ENCODE data around the gene SDK1.

SDK1 gene

GRCh38 chr7:4056552-4057288 is 755.7 kb downstream of the SDK1 start:
- no peak for DNase-seq (ENCODE audit: low read depth)
- in situ Hi-C loops (cut with HindIII; ENCODE audit: low sequenced_read_pairs): no loop called here
- no peak overlapping the region for H3K4me3 ChIP-seq (ENCODE audit: low read depth, low read length)
- TF ChIP-seq CTCF (IDR thresholded peaks at IDR 0.05; ENCODE audit: low read depth, low read length, missing control alignments): no peak

GRCh38 chr7:4057289-4057616 is 756.2 kb downstream of the SDK1 start:
- DNase-seq (ENCODE audit: low read depth): no peak

GRCh38 chr7:4058158-4058557 is 757.1 kb downstream of the SDK1 start:
- in situ Hi-C loops (cut with HindIII; ENCODE audit: low sequenced_read_pairs): no loop called here
- DNase-seq (ENCODE audit: low read depth): peak; percentile 9
- no peak for TF ChIP-seq CTCF (IDR thresholded peaks at IDR 0.05; ENCODE audit: low read depth, low read length, missing control alignments)
- H3K4me3 ChIP-seq (ENCODE audit: low read depth, low read length): no peak overlapping the region

More at GRCh38 chr7:4057289-4057616, 756.2 kb downstream of the SDK1 start:
- no peak overlapping the region for H3K4me3 ChIP-seq (ENCODE audit: low read depth, low read length)
- no peak for TF ChIP-seq CTCF (IDR thresholded peaks at IDR 0.05; ENCODE audit: low read depth, low read length, missing control alignments)
- in situ Hi-C loops (cut with HindIII; ENCODE audit: low sequenced_read_pairs): no loop called here

GRCh38 chr7:4065190-4065589 is 764.1 kb downstream of the SDK1 start:
- DNase-seq (ENCODE audit: low read depth): no peak
- no peak overlapping the region for H3K4me3 ChIP-seq (ENCODE audit: low read depth, low read length)
- in situ Hi-C loops (cut with HindIII; ENCODE audit: low sequenced_read_pairs): no loop called here
- no peak for TF ChIP-seq CTCF (IDR thresholded peaks at IDR 0.05; ENCODE audit: low read depth, low read length, missing control alignments)

- TF ChIP-seq CTCF (IDR thresholded peaks at IDR 0.05; ENCODE audit: low read depth, low read length, missing control alignments): no peak
- DNase-seq (ENCODE audit: low read depth): no peak
- in situ Hi-C loops (cut with HindIII; ENCODE audit: low sequenced_read_pairs): no loop called here
- no peak overlapping the region for H3K4me3 ChIP-seq (ENCODE audit: low read depth, low read length)
These were observed 765.2 kb downstream of the SDK1 start for GRCh38 chr7:4066206-4066605.

- no peak for TF ChIP-seq CTCF (IDR thresholded peaks at IDR 0.05; ENCODE audit: low read depth, low read length, missing control alignments)
- no peak overlapping the region for H3K4me3 ChIP-seq (ENCODE audit: low read depth, low read length)
- no peak for DNase-seq (ENCODE audit: low read depth)
- in situ Hi-C loops (cut with HindIII; ENCODE audit: low sequenced_read_pairs): no loop called here
These were observed 765.8 kb downstream of the SDK1 start for GRCh38 chr7:4066626-4067475.

Measured in astrocyte of the cerebellum (primary cell).